ENCODE measurements around the gene GPR139.

The GPR139 gene

DNA sequence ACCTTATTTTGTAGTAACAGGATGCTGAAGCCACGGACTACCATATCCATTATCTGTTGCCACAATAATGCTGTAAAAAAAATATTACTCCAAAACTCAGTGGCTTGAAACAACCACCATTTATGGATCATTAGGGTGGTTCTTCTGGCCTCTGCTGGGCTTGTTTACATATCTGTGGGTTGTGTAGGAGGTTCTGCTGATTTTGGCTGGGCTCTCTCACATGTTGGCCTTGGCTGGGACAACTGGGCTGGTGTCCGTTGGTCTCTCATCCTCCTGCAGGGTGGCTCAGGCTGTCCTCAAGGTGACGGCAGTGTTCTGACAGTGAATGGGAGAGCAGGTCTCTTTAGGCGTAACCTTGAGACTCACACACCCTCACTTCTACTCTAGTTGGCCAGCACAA, 76.0 kb downstream of the GPR139 start:
- TF ChIP-seq CTCF (IDR thresholded peaks at IDR 0.05), result no peak
- no peak overlapping the region for H3K4me3 ChIP-seq (ENCODE audit: low read depth, low read length)

DNA sequence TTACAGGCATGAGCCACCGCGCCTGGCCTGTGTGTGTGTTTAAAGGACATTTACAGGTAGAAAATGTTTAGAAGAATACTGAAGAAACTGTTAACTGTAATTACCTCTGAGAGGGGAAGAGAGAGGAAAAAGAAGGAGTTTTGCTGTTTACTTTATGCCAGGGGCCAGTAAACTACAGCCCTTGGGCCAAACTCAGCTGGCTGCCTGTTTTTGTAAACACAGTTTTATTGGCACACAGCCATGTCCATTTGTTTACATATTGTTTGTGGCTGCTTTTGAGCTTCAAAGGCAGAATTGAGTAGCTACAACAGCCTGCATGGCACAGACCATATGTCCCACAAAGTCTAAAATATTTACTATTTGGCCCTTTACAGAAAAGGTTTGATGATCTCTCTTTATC, 76.4 kb downstream of the GPR139 start:
- Histone ChIP-seq H3K9ac (no peak overlapping the region), H3K4me2 (ENCODE audit: low read length) (no peak overlapping the region), H3K79me2 (no peaks in the 10 kb centered on the region), H3K27me3 (ENCODE audit: control insufficient read depth, insufficient read depth, low read length) (no peaks in the 10 kb centered on the region), H3K9me3 (ENCODE audit: control insufficient read depth, low read length) (no peaks in the 10 kb centered on the region), H3K27ac (no peak overlapping the region), H3K4me3 (ENCODE audit: low read depth, low read length) (no peak overlapping the region), H3K4me1 (no peaks in the 10 kb centered on the region), H2AFZ (no peak overlapping the region), H3K36me3 (ENCODE audit: control insufficient read depth, insufficient read depth, low read length) (no peaks in the 10 kb centered on the region)
- TF ChIP-seq CTCF (IDR thresholded peaks at IDR 0.05), result no peak

More for the DNA sequence above, 76.0 kb downstream of the GPR139 start:
- Histone ChIP-seq H3K4me2 (ENCODE audit: low read length) (no peak overlapping the region), H3K79me2 (no peaks in the 10 kb centered on the region), H3K27ac (no peak overlapping the region), H3K36me3 (ENCODE audit: control insufficient read depth, insufficient read depth, low read length) (no peaks in the 10 kb centered on the region), H3K9me3 (ENCODE audit: control insufficient read depth, low read length) (no peaks in the 10 kb centered on the region), H3K9ac (no peak overlapping the region), H3K27me3 (ENCODE audit: control insufficient read depth, insufficient read depth, low read length) (no peaks in the 10 kb centered on the region), H2AFZ (no peak overlapping the region), H3K4me1 (no peaks in the 10 kb centered on the region)

GRCh38 chr16:19994466-19995170, 79.1 kb downstream of the GPR139 start:
- no peak overlapping the region for H3K4me2 ChIP-seq (ENCODE audit: low read length)
- no peaks in the 10 kb centered on the region for H3K79me2 ChIP-seq
- no peak overlapping the region for H3K27ac ChIP-seq
- H3K9ac ChIP-seq, result no peak overlapping the region
- H3K27me3 ChIP-seq (ENCODE audit: control insufficient read depth, insufficient read depth, low read length), result no peaks in the 10 kb centered on the region
- H3K9me3 ChIP-seq (ENCODE audit: control insufficient read depth, low read length), result no peaks in the 10 kb centered on the region
- no peak overlapping the region for H3K4me3 ChIP-seq (ENCODE audit: low read depth, low read length)
- no peak overlapping the region for H2AFZ ChIP-seq
- no peak for TF ChIP-seq CTCF (IDR thresholded peaks at IDR 0.05)
- no peaks in the 10 kb centered on the region for H3K36me3 ChIP-seq (ENCODE audit: control insufficient read depth, insufficient read depth, low read length)
- H3K4me1 ChIP-seq, result no peaks in the 10 kb centered on the region

- no peaks in the 10 kb centered on the region for H3K27me3 ChIP-seq (ENCODE audit: control insufficient read depth, insufficient read depth, low read length)
- H2AFZ ChIP-seq, result no peak overlapping the region
- H3K4me2 ChIP-seq (ENCODE audit: low read length), result no peak overlapping the region
- H3K79me2 ChIP-seq, result no peaks in the 10 kb centered on the region
- no peak for TF ChIP-seq CTCF (IDR thresholded peaks at IDR 0.05)
- H3K4me3 ChIP-seq (ENCODE audit: low read depth, low read length), result no peak overlapping the region
- H3K4me1 ChIP-seq, result no peaks in the 10 kb centered on the region
- no peaks in the 10 kb centered on the region for H3K9me3 ChIP-seq (ENCODE audit: control insufficient read depth, low read length)
- H3K9ac ChIP-seq, result no peak overlapping the region
- H3K36me3 ChIP-seq (ENCODE audit: control insufficient read depth, insufficient read depth, low read length), result no peaks in the 10 kb centered on the region
- H3K27ac ChIP-seq, result no peak overlapping the region
Observed at GRCh38 chr16:19991614-19992013, 82.1 kb downstream of the GPR139 start.

DNA sequence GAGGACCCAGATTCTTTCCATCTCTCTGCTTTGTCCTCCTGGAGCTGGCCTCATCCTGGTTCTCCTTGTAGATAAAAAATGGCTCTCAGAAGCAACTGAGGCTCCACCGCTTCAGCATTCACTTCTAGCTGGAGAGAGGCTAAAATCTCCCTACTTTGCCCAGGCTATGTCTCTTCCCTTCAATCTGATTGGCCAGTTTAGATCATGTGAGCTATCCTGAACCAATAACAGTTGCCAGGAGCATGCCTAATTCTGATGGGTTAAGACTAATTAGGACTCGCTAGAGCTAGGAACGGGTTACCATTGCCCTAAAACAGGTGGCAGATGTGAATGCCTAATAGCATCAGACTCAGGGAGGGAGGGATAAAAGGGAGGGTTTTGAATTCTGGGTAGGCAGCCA, 89.6 kb downstream of the GPR139 start:
- no peaks in the 10 kb centered on the region for H3K79me2 ChIP-seq
- no peak overlapping the region for H2AFZ ChIP-seq
- H3K36me3 ChIP-seq (ENCODE audit: control insufficient read depth, insufficient read depth, low read length), result no peaks in the 10 kb centered on the region
- no peak overlapping the region for H3K4me2 ChIP-seq (ENCODE audit: low read length)
- no peak for TF ChIP-seq CTCF (IDR thresholded peaks at IDR 0.05)
- H3K27me3 ChIP-seq (ENCODE audit: control insufficient read depth, insufficient read depth, low read length), result no peaks in the 10 kb centered on the region
- H3K4me3 ChIP-seq (ENCODE audit: low read depth, low read length), result no peak overlapping the region
- H3K9ac ChIP-seq, result no peak overlapping the region
- no peak overlapping the region for H3K27ac ChIP-seq
- H3K4me1 ChIP-seq, result no peaks in the 10 kb centered on the region
- no peaks in the 10 kb centered on the region for H3K9me3 ChIP-seq (ENCODE audit: control insufficient read depth, low read length)
